ENCODE data around the gene APEH. TPM values are rescaled to one million over a fixed set of nuclear protein-coding genes. Genes with fewer than 3 reads are reported as not detected.

APEH gene
- total and polyA plus RNA-seq, 10 of the 15 experiments (the other 5 are each of a cell fraction or from before 2014, with no cell fraction given): 74.4 to 214 (median 131) TPM

DNA sequence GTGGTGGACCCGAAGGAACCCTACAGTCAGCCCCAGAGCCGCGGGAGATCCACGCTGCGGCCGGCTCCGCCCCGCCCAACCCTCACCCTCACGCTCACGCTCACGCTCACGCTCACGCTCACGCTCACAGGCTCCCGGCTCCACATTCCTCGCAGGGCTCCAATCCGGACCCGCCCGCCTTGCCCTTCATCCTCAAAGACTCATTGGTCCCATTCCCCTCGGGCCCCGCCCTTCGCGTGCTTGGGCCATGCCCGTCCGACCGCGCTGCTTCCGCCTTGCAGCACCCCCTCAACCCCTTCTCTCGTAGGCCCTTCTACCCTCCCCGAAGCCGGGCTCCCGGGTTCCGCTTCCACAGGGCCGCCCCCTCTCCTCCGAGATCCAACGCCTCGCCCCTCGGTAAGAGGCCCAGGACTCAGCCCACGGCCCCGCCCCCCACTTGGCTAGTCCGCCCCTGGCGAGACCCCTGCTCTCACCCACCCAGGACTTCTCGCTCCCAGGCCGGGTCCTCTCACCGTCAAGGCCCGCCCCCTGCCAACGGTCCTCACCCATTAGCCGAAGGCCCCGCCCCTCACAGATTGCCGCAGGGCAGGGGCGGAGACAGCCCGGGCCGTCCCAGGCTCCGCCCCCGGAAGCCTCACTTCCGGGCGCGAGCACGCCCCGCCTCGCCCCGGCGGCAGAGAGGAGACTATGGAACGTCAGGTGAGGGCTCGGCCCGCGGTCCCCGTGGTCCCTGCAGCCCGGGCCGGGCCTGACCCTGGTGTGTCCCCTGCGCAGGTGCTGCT is at the start of gene APEH (continued):
- TF ChIP-seq KLF5 (IDR thresholded peaks at IDR 0.05; ENCODE audit: partially characterized antibody): no peak
- 0 out of 2 replicates have a peak, but pooled peaks have one; percentile 42 for TF ChIP-seq MTA2 (IDR thresholded peaks at IDR 0.05; ENCODE audit: low read depth)
- TF ChIP-seq ZNF274 (IDR thresholded peaks at IDR 0.05; ENCODE audit: insufficient read depth, insufficient read length): no peak
- no peak; the same call in none of the 2 replicates for TF ChIP-seq DPF2 (IDR thresholded peaks at IDR 0.05)
- TF ChIP-seq ASH2L (IDR thresholded peaks at IDR 0.05; ENCODE audit: borderline replicate concordance, low read depth): no peak
- TF ChIP-seq, protein P1, sequence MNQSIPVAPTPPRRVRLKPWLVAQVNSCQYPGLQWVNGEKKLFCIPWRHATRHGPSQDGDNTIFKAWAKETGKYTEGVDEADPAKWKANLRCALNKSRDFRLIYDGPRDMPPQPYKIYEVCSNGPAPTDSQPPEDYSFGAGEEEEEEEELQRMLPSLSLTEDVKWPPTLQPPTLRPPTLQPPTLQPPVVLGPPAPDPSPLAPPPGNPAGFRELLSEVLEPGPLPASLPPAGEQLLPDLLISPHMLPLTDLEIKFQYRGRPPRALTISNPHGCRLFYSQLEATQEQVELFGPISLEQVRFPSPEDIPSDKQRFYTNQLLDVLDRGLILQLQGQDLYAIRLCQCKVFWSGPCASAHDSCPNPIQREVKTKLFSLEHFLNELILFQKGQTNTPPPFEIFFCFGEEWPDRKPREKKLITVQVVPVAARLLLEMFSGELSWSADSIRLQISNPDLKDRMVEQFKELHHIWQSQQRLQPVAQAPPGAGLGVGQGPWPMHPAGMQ (IDR thresholded peaks at IDR 0.05; ENCODE audit: borderline replicate concordance): no peak
- no peak for TF ChIP-seq FOXK2 (IDR thresholded peaks at IDR 0.05)
- peak; percentile 33; the same call in 1 of the 2 replicates for TF ChIP-seq NR2C1 (IDR thresholded peaks at IDR 0.05)

DNA sequence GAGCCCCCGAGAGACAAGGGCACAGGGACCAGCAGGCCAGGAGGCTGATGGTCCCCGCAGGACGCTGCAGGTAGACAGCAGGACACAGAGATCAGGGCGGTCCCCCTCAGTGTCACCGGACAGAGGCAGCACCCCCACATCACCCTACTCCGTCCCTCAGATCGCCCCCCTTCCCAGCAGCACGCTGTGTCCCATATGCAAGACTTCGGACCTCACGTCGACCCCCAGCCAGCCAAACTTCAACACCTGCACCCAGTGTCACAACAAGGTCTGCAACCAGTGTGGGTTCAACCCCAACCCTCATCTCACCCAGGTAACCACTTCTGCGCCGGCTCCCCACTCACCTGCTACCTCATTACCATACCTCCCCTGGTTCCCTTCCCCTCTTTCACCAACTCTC is 49.1 kb upstream of the APEH start:
- DNase-seq (ENCODE audit: low read depth, low spot score) (no peak), FAIRE-seq (no peak), ATAC-seq (no peak)
- intact Hi-C loops (cut with micrococcal nuclease; ENCODE audit: unreplicated experiment) (no loop called here), in situ Hi-C loops (cut with MboI) (no loop called here)
- no peaks in the 10 kb centered on the region for H3K79me2 ChIP-seq (ENCODE audit: control insufficient read depth, insufficient read depth, low read length)
- H3K27ac ChIP-seq (ENCODE audit: control insufficient read depth, insufficient read depth): no peak overlapping the region
- POLR2A ChIA-PET: no interaction called here
- BruUV-seq (replicated peaks): no TSS peak
- TF ChIP-seq, protein P2, sequence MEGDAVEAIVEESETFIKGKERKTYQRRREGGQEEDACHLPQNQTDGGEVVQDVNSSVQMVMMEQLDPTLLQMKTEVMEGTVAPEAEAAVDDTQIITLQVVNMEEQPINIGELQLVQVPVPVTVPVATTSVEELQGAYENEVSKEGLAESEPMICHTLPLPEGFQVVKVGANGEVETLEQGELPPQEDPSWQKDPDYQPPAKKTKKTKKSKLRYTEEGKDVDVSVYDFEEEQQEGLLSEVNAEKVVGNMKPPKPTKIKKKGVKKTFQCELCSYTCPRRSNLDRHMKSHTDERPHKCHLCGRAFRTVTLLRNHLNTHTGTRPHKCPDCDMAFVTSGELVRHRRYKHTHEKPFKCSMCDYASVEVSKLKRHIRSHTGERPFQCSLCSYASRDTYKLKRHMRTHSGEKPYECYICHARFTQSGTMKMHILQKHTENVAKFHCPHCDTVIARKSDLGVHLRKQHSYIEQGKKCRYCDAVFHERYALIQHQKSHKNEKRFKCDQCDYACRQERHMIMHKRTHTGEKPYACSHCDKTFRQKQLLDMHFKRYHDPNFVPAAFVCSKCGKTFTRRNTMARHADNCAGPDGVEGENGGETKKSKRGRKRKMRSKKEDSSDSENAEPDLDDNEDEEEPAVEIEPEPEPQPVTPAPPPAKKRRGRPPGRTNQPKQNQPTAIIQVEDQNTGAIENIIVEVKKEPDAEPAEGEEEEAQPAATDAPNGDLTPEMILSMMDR (IDR thresholded peaks at IDR 0.05 in 2 of 3, conservative IDR thresholded peaks at IDR 0.05 in 1 of 3; ENCODE audit: control insufficient read depth in 2 of 3, extremely low read depth in 1 of 3, insufficient read depth in 1 of 3, low read depth in 3 of 3, low read length in 3 of 3): no peak
- TF ChIP-seq GATAD2B (conservative IDR thresholded peaks at IDR 0.05; ENCODE audit: low read depth) (no peak), ZNF274 (IDR thresholded peaks at IDR 0.05; ENCODE audit: insufficient read depth, insufficient read length) (no peak), TBL1XR1 (IDR thresholded peaks at IDR 0.05; ENCODE audit: low read depth, low read length) (no peak)
- H2AFZ ChIP-seq (ENCODE audit: control insufficient read depth, low read depth, low read length): no peak overlapping the region
- no peak overlapping the region for H3K4me3 ChIP-seq
- no peaks in the 10 kb centered on the region for H3K4me1 ChIP-seq (ENCODE audit: control insufficient read depth, insufficient read depth, low read length)
- CTCF ChIA-PET: no interaction called here
- RAD21 ChIA-PET (ENCODE audit: unreplicated experiment): no interaction called here
- H3K36me3 ChIP-seq (ENCODE audit: control insufficient read depth in 2 of 2, insufficient read depth in 2 of 2, low read length in 1 of 2): no peaks in the 10 kb centered on the region
- H4K20me1 ChIP-seq (ENCODE audit: control insufficient read depth, insufficient read depth): no peaks in the 10 kb centered on the region
- WGBS (ENCODE audit: insufficient coverage, insufficient replicate concordance, low lambda C conversion rate, missing lambda C conversion rate): 49% methylated on average over 13 of the region's 13 CpGs
- no peaks in the 10 kb centered on the region for H3K9me3 ChIP-seq (replicated peaks; ENCODE audit: control insufficient read depth, insufficient read depth, low read length)
- no peak overlapping the region for H3K4me2 ChIP-seq (ENCODE audit: control insufficient read depth, insufficient read depth)
- no peak overlapping the region for H3K9ac ChIP-seq (ENCODE audit: control insufficient read depth, insufficient read depth, low read length)
- no peaks in the 10 kb centered on the region; a peak in 1 of 4 replicates for H3K27me3 ChIP-seq (replicated peaks in 1 of 2; ENCODE audit: control insufficient read depth in 2 of 2, insufficient read depth in 2 of 2, low read length in 1 of 2)
- SMC1A ChIA-PET (ENCODE audit: uncharacterized antibody, unreplicated experiment): no interaction called here

All from GM12878 (cell line).